ENCODE measurements around the gene ZNF136. TPM values are rescaled to one million over a fixed set of nuclear protein-coding genes. Genes with fewer than 3 reads are reported as not detected.

Gene ZNF136
- total RNA-seq (2014; rRNA removed; shearing (Covaris generic)): 4.2 and 5.1 TPM in 2 replicates

- in situ Hi-C loops (cut with HindIII; ENCODE audit: low sequenced_read_pairs): no loop called here
Observed at GRCh38 chr19:12162882-12163806, at the start of gene ZNF136. Gene ZNF136, plus strand, starts transcription at chr19:12163096. Its CDS starts 108 bp downstream, at chr19:12163204.

GRCh38 chr19:12113121-12113520 lies 49.8 kb upstream of the ZNF136 start:
- no peak for DNase-seq (ENCODE audit: low spot score)
- in situ Hi-C loops (cut with HindIII; ENCODE audit: low sequenced_read_pairs): loop anchor here (10.0 kb wide), 1 partner anchor 72 kb away; no protein-coding TSS in a partner anchor

More at GRCh38 chr19:12162882-12163806, at the start of gene ZNF136:
- peak; percentile 95 for DNase-seq (ENCODE audit: low spot score)

- in situ Hi-C loops (cut with HindIII; ENCODE audit: low sequenced_read_pairs): loop anchor here (10.0 kb wide), 1 partner anchor 67 kb away; no protein-coding TSS in a partner anchor
Observed at GRCh38 chr19:12117201-12117970, 45.5 kb upstream of the ZNF136 start.

GRCh38 chr19:12126707-12127106 lies 36.2 kb upstream of the ZNF136 start:
- DNase-seq (ENCODE audit: low spot score): no peak
- in situ Hi-C loops (cut with HindIII; ENCODE audit: low sequenced_read_pairs): no loop called here

More at GRCh38 chr19:12117201-12117970, 45.5 kb upstream of the ZNF136 start:
- DNase-seq (ENCODE audit: low spot score): no peak

GRCh38 chr19:12133069-12133468 lies 29.8 kb upstream of the ZNF136 start:
- in situ Hi-C loops (cut with HindIII; ENCODE audit: low sequenced_read_pairs): no loop called here
- DNase-seq (ENCODE audit: low spot score): no peak

GRCh38 chr19:12137221-12137940 lies 25.5 kb upstream of the ZNF136 start:
- DNase-seq (ENCODE audit: low spot score): no peak
- in situ Hi-C loops (cut with HindIII; ENCODE audit: low sequenced_read_pairs): no loop called here

- in situ Hi-C loops (cut with HindIII; ENCODE audit: low sequenced_read_pairs): no loop called here
- DNase-seq (ENCODE audit: low spot score): no peak
Observed at GRCh38 chr19:12139269-12139668, 23.6 kb upstream of the ZNF136 start.

- peak; percentile 96 for DNase-seq (ENCODE audit: low spot score)
- in situ Hi-C loops (cut with HindIII; ENCODE audit: low sequenced_read_pairs): no loop called here
Observed at GRCh38 chr19:12139885-12140544, 22.9 kb upstream of the ZNF136 start, which contains the start of gene ZNF20. Gene ZNF20, minus strand, starts transcription at chr19:12140350. Its CDS starts 168 bp downstream, at chr19:12140182.

- in situ Hi-C loops (cut with HindIII; ENCODE audit: low sequenced_read_pairs): no loop called here
Observed at GRCh38 chr19:12140545-12141404, 22.1 kb upstream of the ZNF136 start.

GRCh38 chr19:12141405-12141736 lies 21.5 kb upstream of the ZNF136 start:
- in situ Hi-C loops (cut with HindIII; ENCODE audit: low sequenced_read_pairs): no loop called here
- DNase-seq (ENCODE audit: low spot score): no peak

More at GRCh38 chr19:12140545-12141404, 22.1 kb upstream of the ZNF136 start:
- DNase-seq (ENCODE audit: low spot score): peak; percentile 88

- in situ Hi-C loops (cut with HindIII; ENCODE audit: low sequenced_read_pairs): no loop called here
- no peak for DNase-seq (ENCODE audit: low spot score)
Observed at GRCh38 chr19:12145348-12145747, 17.5 kb upstream of the ZNF136 start.

GRCh38 chr19:12155324-12155860 lies 7.5 kb upstream of the ZNF136 start:
- in situ Hi-C loops (cut with HindIII; ENCODE audit: low sequenced_read_pairs): no loop called here

GRCh38 chr19:12156223-12157058 lies 6.5 kb upstream of the ZNF136 start, which contains the start of gene ZNF625:
Gene ZNF625, minus strand, starts transcription at chr19:12156734. Its CDS starts 176 bp downstream, at chr19:12156558.
- in situ Hi-C loops (cut with HindIII; ENCODE audit: low sequenced_read_pairs): no loop called here
- DNase-seq (ENCODE audit: low spot score): peak; percentile 97

More at GRCh38 chr19:12155324-12155860, 7.5 kb upstream of the ZNF136 start:
- peak; percentile 19 for DNase-seq (ENCODE audit: low spot score)

- no peak for DNase-seq (ENCODE audit: low spot score)
- in situ Hi-C loops (cut with HindIII; ENCODE audit: low sequenced_read_pairs): no loop called here
Observed at GRCh38 chr19:12159773-12160414, 3.0 kb upstream of the ZNF136 start.

GRCh38 chr19:12162513-12162881 lies 399 bp upstream of the ZNF136 start:
- DNase-seq (ENCODE audit: low spot score): no peak
- in situ Hi-C loops (cut with HindIII; ENCODE audit: low sequenced_read_pairs): no loop called here

- DNase-seq (ENCODE audit: low spot score): no peak
Observed at GRCh38 chr19:12163826-12164225, 930 bp downstream of the ZNF136 start.

More at GRCh38 chr19:12163826-12164225, 930 bp downstream of the ZNF136 start:
- in situ Hi-C loops (cut with HindIII; ENCODE audit: low sequenced_read_pairs): no loop called here

Data from G401 (cell line).